Cardiac atrium fibroblast (primary cell): ENCODE measurements around the gene DOK3. TPM values are rescaled to one million over a fixed set of nuclear protein-coding genes. Genes with fewer than 3 reads are reported as not detected.

Source experiments
- total RNA-seq: library from RNA; depleted of rRNA; stranded (reverse); fragments of >200 nt; gene quantifications from 2 replicates; pipeline ENCODE4 v1.2.3, GENCODE V29; 2015

DOK3 gene
- total RNA-seq = under 0.01 and 2.3 TPM in 2 replicates

GRCh38 chr5:177509381-177509951 lies at the start of gene DOK3:
TSS of gene DOK3 (minus strand) at chr5:177509826. CDS start at chr5:177509540, 286 bp downstream.

GRCh38 chr5:177554474-177555111 lies 45.0 kb upstream of the DOK3 start, which contains the start of gene FAM193B:
TSS of gene FAM193B (minus strand) at chr5:177554563. CDS start at chr5:177554458, 105 bp downstream.

GRCh38 chr5:177516601-177517568 lies 7.3 kb upstream of the DOK3 start, which contains the start of gene DDX41:
TSS of gene DDX41 (minus strand) at chr5:177516961. CDS start at chr5:177516945, 16 bp downstream.

GRCh38 chr5:177497292-177498012 lies 12.2 kb downstream of the DOK3 start, which contains the start of gene PDLIM7:
TSS of gene PDLIM7 (minus strand) at chr5:177497604. CDS start at chr5:177496512, 1,092 bp downstream.

GRCh38 chr5:177473443-177474001 lies 36.1 kb downstream of the DOK3 start, which contains the start of gene DBN1:
TSS of gene DBN1 (minus strand) at chr5:177473634. CDS start at chr5:177473521, 113 bp downstream.

Other genes starting within 250 kb of the DOK3 start
- gene RAB24, start 206.1 kb downstream of the DOK3 start, total RNA-seq = 31.3 and 35.7 TPM in 2 replicates
- 111 and 122 TPM in 2 replicates for gene PRELID1, start 206.0 kb downstream of the DOK3 start, total RNA-seq
- gene MXD3, start 197.9 kb downstream of the DOK3 start, total RNA-seq = 7.9 and 12.3 TPM in 2 replicates
- gene LMAN2, start 158.2 kb downstream of the DOK3 start, total RNA-seq = 328 and 333 TPM in 2 replicates
- gene RGS14, start 151.9 kb downstream of the DOK3 start, total RNA-seq = 1.4 and 4.9 TPM in 2 replicates
- not detected in 2 replicates for gene SLC34A1, start 125.4 kb downstream of the DOK3 start, total RNA-seq
- not detected in 2 replicates for gene PFN3, start 109.2 kb downstream of the DOK3 start, total RNA-seq
- gene F12, start 100.3 kb downstream of the DOK3 start, total RNA-seq = not detected in 2 replicates
- gene GRK6, start 83.2 kb downstream of the DOK3 start, total RNA-seq = 17.7 and 21.9 TPM in 2 replicates
- 28.3 and 30.3 TPM in 2 replicates for gene PRR7, start 63.0 kb downstream of the DOK3 start, total RNA-seq
- gene DBN1, start 36.2 kb downstream of the DOK3 start, total RNA-seq = 139 and 144 TPM in 2 replicates
- 169 and 204 TPM in 2 replicates for gene PDLIM7, start 12.2 kb downstream of the DOK3 start, total RNA-seq
- 114 and 118 TPM in 2 replicates for gene DDX41, start 7.1 kb upstream of the DOK3 start, total RNA-seq
- gene FAM193B, start 44.7 kb upstream of the DOK3 start, total RNA-seq = 23.8 and 24.9 TPM in 2 replicates
- gene TMED9, start 82.4 kb upstream of the DOK3 start, total RNA-seq = 178 and 244 TPM in 2 replicates
- gene B4GALT7, start 90.3 kb upstream of the DOK3 start, total RNA-seq = 40.1 and 44.9 TPM in 2 replicates